Hepatocyte (in vitro differentiated cells): Measurements from ENCODE around the gene DBH.

Experiments used
- CTCF ChIP-seq: fragments of 200-600 bp; sonication (generic); IDR thresholded peaks from 2 replicates; pipeline ENCODE4 v1.5.1; 2016; ENCODE audit warnings: antibody characterized with exemption, mild to moderate bottlenecking; ENCODE audit not compliant: poor library complexity
- EZH2 ChIP-seq: fragments of 200-600 bp; sonication (generic); IDR thresholded peaks from 2 replicates; pipeline ENCODE4 v1.6.1; 2016; ENCODE audit warnings: antibody characterized with exemption, mild to moderate bottlenecking, borderline replicate concordance

- no peak for TF ChIP-seq CTCF
- no peak for TF ChIP-seq EZH2
Observed at GRCh38 chr9:133643978-133644760, 8.0 kb downstream of the DBH start.
